ENCODE data around the gene SERP1. TPM values are rescaled to one million over a fixed set of nuclear protein-coding genes. Genes with fewer than 3 reads are reported as not detected.

The SERP1 gene
- total RNA-seq (2021): 86.5 and 91.7 TPM in 2 replicates
- percentile 66 among the genes with signal in this experiment for Bru-seq, nascent RNA
- percentile 68 among the genes with signal in this experiment for BruChase-seq, experiment 1, labeled RNA remaining after a 2-hour chase
- percentile 84 among the genes with signal in this experiment for BruChase-seq, experiment 2, labeled RNA remaining after a 6-hour chase
- long read RNA-seq, transcript SERP1-201 (3 exons, 3,171 nt): major isoform, 407 of 477 reads
- long read RNA-seq, partial matches to known transcripts: 2 of 477 reads
- long read RNA-seq, other reads (novel, unspliced or antisense): 64 of 477 reads

GRCh38 chr3:150546226-150547044 is at the start of gene SERP1, which contains the start of gene EIF2A:
SERP1 (minus strand) TSS chr3:150546496; CDS start chr3:150546135, 361 bp downstream.
EIF2A (plus strand) TSS chr3:150546787; CDS start chr3:150546803, 16 bp downstream.
- ChIA-PET POLR2A (ENCODE audit: low non-redundant PET) (interaction anchor here (0.5 to 0.6 kb wide), 2 partner anchors 155 to 547 kb away, joined by 3 read pairs; no protein-coding TSS in a partner anchor), CTCF (no interaction called here)
- peak; percentile 99 for DNase-seq (ENCODE audit: low spot score)
- TF ChIP-seq EZH2 (IDR thresholded peaks at IDR 0.05; ENCODE audit: borderline replicate concordance, low read depth, low read length, poor library complexity, severe bottlenecking): no peak
- no peak for TF ChIP-seq CTCF (conservative IDR thresholded peaks at IDR 0.05; ENCODE audit: low read depth, low read length)
- peak within 1 kb of the TSS; percentile 98 for H3K27ac ChIP-seq (ENCODE audit: low read depth, low read length, poor library complexity, severe bottlenecking)
- no peaks in the 10 kb centered on the region for H3K27me3 ChIP-seq (replicated peaks; ENCODE audit: insufficient read depth, low read depth, low read length, poor library complexity)
- H3K4me1 ChIP-seq (ENCODE audit: insufficient read depth, low read length, poor library complexity, severe bottlenecking): peaks cover 18% of the 10 kb centered on the region
- H3K4me3 ChIP-seq (ENCODE audit: low read depth, low read length, poor library complexity, severe bottlenecking): peak within 1 kb of the TSS; percentile 74
- no TSS peak for BruUV-seq (replicated peaks)
- H3K9me3 ChIP-seq (ENCODE audit: low read depth, low read length, poor library complexity, severe bottlenecking): no peaks in the 10 kb centered on the region
- intact Hi-C loops (cut with micrococcal nuclease; ENCODE audit: unreplicated experiment): loop anchor here (2.0 to 5.0 kb wide), 2 partner anchors 138 to 216 kb away; partner anchors contain the start of genes SIAH2 and TSC22D2
- peaks cover 28% of the 10 kb centered on the region for H3K36me3 ChIP-seq (ENCODE audit: insufficient read depth, low read length, poor library complexity, severe bottlenecking)

GRCh38 chr3:150594150-150594549 is 47.9 kb upstream of the SERP1 start:
- POLR2A ChIA-PET (ENCODE audit: low non-redundant PET): no interaction called here
- H3K27ac ChIP-seq (ENCODE audit: low read depth, low read length, poor library complexity, severe bottlenecking): no peak overlapping the region
- H3K36me3 ChIP-seq (ENCODE audit: insufficient read depth, low read length, poor library complexity, severe bottlenecking): no peaks in the 10 kb centered on the region
- intact Hi-C loops (cut with micrococcal nuclease; ENCODE audit: unreplicated experiment): loop anchor here (10.0 kb wide), 1 partner anchor 271 kb away; no protein-coding TSS in a partner anchor
- no peaks in the 10 kb centered on the region for H3K4me1 ChIP-seq (ENCODE audit: insufficient read depth, low read length, poor library complexity, severe bottlenecking)
- TF ChIP-seq EZH2 (IDR thresholded peaks at IDR 0.05; ENCODE audit: borderline replicate concordance, low read depth, low read length, poor library complexity, severe bottlenecking): no peak
- TF ChIP-seq CTCF (conservative IDR thresholded peaks at IDR 0.05; ENCODE audit: low read depth, low read length): no peak
- H3K27me3 ChIP-seq (replicated peaks; ENCODE audit: insufficient read depth, low read depth, low read length, poor library complexity): no peaks in the 10 kb centered on the region
- no peaks in the 10 kb centered on the region for H3K9me3 ChIP-seq (ENCODE audit: low read depth, low read length, poor library complexity, severe bottlenecking)
- no peak overlapping the region for H3K4me3 ChIP-seq (ENCODE audit: low read depth, low read length, poor library complexity, severe bottlenecking)
- no TSS peak for BruUV-seq (replicated peaks)
- DNase-seq (ENCODE audit: low spot score): no peak
- CTCF ChIA-PET: no interaction called here

- no peaks in the 10 kb centered on the region for H3K9me3 ChIP-seq (ENCODE audit: low read depth, low read length, poor library complexity, severe bottlenecking)
- no peak for DNase-seq (ENCODE audit: low spot score)
- no peak for TF ChIP-seq CTCF (conservative IDR thresholded peaks at IDR 0.05; ENCODE audit: low read depth, low read length)
- no peak for TF ChIP-seq EZH2 (IDR thresholded peaks at IDR 0.05; ENCODE audit: borderline replicate concordance, low read depth, low read length, poor library complexity, severe bottlenecking)
- BruUV-seq (replicated peaks): no TSS peak
- no peak overlapping the region for H3K27ac ChIP-seq (ENCODE audit: low read depth, low read length, poor library complexity, severe bottlenecking)
- H3K27me3 ChIP-seq (replicated peaks; ENCODE audit: insufficient read depth, low read depth, low read length, poor library complexity): no peaks in the 10 kb centered on the region
- CTCF ChIA-PET: no interaction called here
- H3K36me3 ChIP-seq (ENCODE audit: insufficient read depth, low read length, poor library complexity, severe bottlenecking): peaks cover 12% of the 10 kb centered on the region
- POLR2A ChIA-PET (ENCODE audit: low non-redundant PET): interaction anchor here (0.6 kb wide), 1 partner anchor 37 kb away, joined by 12 read pairs; no protein-coding TSS in a partner anchor
- no peak overlapping the region for H3K4me3 ChIP-seq (ENCODE audit: low read depth, low read length, poor library complexity, severe bottlenecking)
- H3K4me1 ChIP-seq (ENCODE audit: insufficient read depth, low read length, poor library complexity, severe bottlenecking): no peaks in the 10 kb centered on the region
- intact Hi-C loops (cut with micrococcal nuclease; ENCODE audit: unreplicated experiment): loop anchor here (10.0 kb wide), 1 partner anchor 275 kb away; no protein-coding TSS in a partner anchor
These were observed 43.5 kb upstream of the SERP1 start for GRCh38 chr3:150589759-150590158.
